GM23338 (cell line): ENCODE measurements around the gene ZNRF2. TPM values are rescaled to one million over a fixed set of nuclear protein-coding genes. Genes with fewer than 3 reads are reported as not detected.

Experiments
- ATAC-seq: fragments of 200-7000 bp; cut with Tn5 transposase; 3 replicates; pipeline ENCODE4 v1.9.1; 2020
- DNase-seq: peaks from one replicate; pipeline ENCODE4 v3.0.0-alpha.2; 2015; ENCODE audit warnings: low spot score
- H2AFZ ChIP-seq: fragments of 200-600 bp; sonication (generic); 2 replicates; pipeline ENCODE4 v1.8.0; 2016; ENCODE audit warnings: antibody characterized with exemption, mild to moderate bottlenecking, moderate library complexity
- H3F3A ChIP-seq: fragments of 200-600 bp; sonication (generic); replicated peaks from 2 replicates; pipeline ENCODE4 v1.8.0; 2017; ENCODE audit warnings: antibody characterized with exemption, mixed run types, low read depth
- H3K27ac ChIP-seq: fragments of 200-600 bp; sonication (generic); 2 replicates; pipeline ENCODE4 v1.6.1; 2016; ENCODE audit warnings: low read depth
- H3K27me3 ChIP-seq: fragments of 200-600 bp; sonication (generic); 2 replicates; pipeline ENCODE4 v1.8.0; 2016; ENCODE audit warnings: mild to moderate bottlenecking, mixed run types, moderate library complexity; ENCODE audit not compliant: insufficient read depth
- H3K36me3 ChIP-seq: fragments of 200-600 bp; sonication (generic); 2 replicates; pipeline ENCODE4 v1.8.0; 2016; ENCODE audit warnings: mild to moderate bottlenecking; ENCODE audit not compliant: insufficient read depth
- H3K4me1 ChIP-seq: fragments of 200-600 bp; sonication (generic); 2 replicates; pipeline ENCODE4 v1.8.0; 2016; ENCODE audit warnings: mild to moderate bottlenecking, moderate library complexity; ENCODE audit not compliant: insufficient read depth
- H3K4me2 ChIP-seq: fragments of 200-600 bp; sonication (generic); 2 replicates; pipeline ENCODE4 v1.7.1; 2017; ENCODE audit warnings: mixed run types
- H3K4me3 ChIP-seq: fragments of 200-600 bp; sonication (generic); 2 replicates; pipeline ENCODE4 v1.6.1; 2016; ENCODE audit warnings: mixed run types
- H3K79me2 ChIP-seq: fragments of 200-600 bp; sonication (generic); replicated peaks from 2 replicates; pipeline ENCODE4 v1.8.0; 2017; ENCODE audit warnings: mild to moderate bottlenecking; ENCODE audit not compliant: insufficient read depth
- H3K9me2 ChIP-seq: fragments of 200-600 bp; sonication (generic); 2 replicates; pipeline ENCODE4 v1.8.0; 2017; ENCODE audit not compliant: insufficient read depth
- H4K20me1 ChIP-seq: fragments of 200-600 bp; sonication (generic); replicated peaks from 2 replicates; pipeline ENCODE4 v1.8.0; 2017; ENCODE audit warnings: mild to moderate bottlenecking; ENCODE audit not compliant: insufficient read depth
- H3K27ac Mint-ChIP-seq: 2 replicates; pipeline ENCODE4 v1.8.0; 2020; ENCODE audit warnings: inconsistent platforms, mild to moderate bottlenecking, moderate library complexity, mixed read lengths
- H3K27me3 Mint-ChIP-seq: 3 replicates; pipeline ENCODE4 v1.8.0; 2022; ENCODE audit warnings: low read depth, mild to moderate bottlenecking, moderate library complexity, mixed read lengths, inconsistent platforms; ENCODE audit not compliant: insufficient read depth, poor library complexity
- H3K36me3 Mint-ChIP-seq: 3 replicates; pipeline ENCODE4 v1.8.0; 2021; ENCODE audit warnings: low read depth, mild to moderate bottlenecking, inconsistent platforms, moderate library complexity, mixed read lengths
- H3K4me1 Mint-ChIP-seq: 3 replicates; pipeline ENCODE4 v1.8.0; 2020; ENCODE audit warnings: mild to moderate bottlenecking, inconsistent platforms, mixed read lengths
- H3K4me3 Mint-ChIP-seq: 3 replicates; pipeline ENCODE4 v1.8.0; 2021; ENCODE audit warnings: moderate library complexity, mild to moderate bottlenecking, inconsistent platforms, mixed read lengths
- H3K9me3 Mint-ChIP-seq: 3 replicates; pipeline ENCODE4 v1.8.0; 2020; ENCODE audit warnings: moderate library complexity, mild to moderate bottlenecking, inconsistent platforms, mixed read lengths
- CREB1 ChIP-seq: fragments of 250-450 bp; sonication (Bioruptor Pico); IDR thresholded peaks from 2 replicates; pipeline ENCODE4 v1.5.0; 2020; ENCODE audit warnings: low read depth, mild to moderate bottlenecking, moderate library complexity
- CTCF ChIP-seq, 2 experiments: fragments of 200-600 bp in 1 of 2; sonication (generic) in 1 of 2; conservative IDR thresholded peaks; 2 replicates each; pipeline versions ENCODE4 v1.5.1 to v1.6.1; 2016 to 2017; ENCODE audit warnings: antibody characterized with exemption in 2 of 2, low read depth in 2 of 2, mild to moderate bottlenecking in 2 of 2, moderate library complexity in 1 of 2
- ETS1 ChIP-seq: IDR thresholded peaks from 2 replicates; pipeline ENCODE4 v1.6.1; 2016; ENCODE audit warnings: antibody characterized with exemption
- EZH2 ChIP-seq: fragments of 200-600 bp; sonication (generic); IDR thresholded peaks from one replicate; pipeline ENCODE4 v1.8.0; 2017; ENCODE audit warnings: antibody characterized with exemption, mild to moderate bottlenecking, low read depth; ENCODE audit not compliant: unreplicated experiment
- EZH2phosphoT487 ChIP-seq: fragments of 200-600 bp; sonication (generic); IDR thresholded peaks from one replicate; pipeline ENCODE4 v1.8.1; 2018; ENCODE audit warnings: antibody characterized with exemption; ENCODE audit not compliant: unreplicated experiment
- JUNB ChIP-seq: IDR thresholded peaks from one replicate; pipeline ENCODE4 v1.6.1; 2016; ENCODE audit warnings: antibody characterized with exemption; ENCODE audit not compliant: unreplicated experiment
- NANOG ChIP-seq: IDR thresholded peaks from 2 replicates; pipeline ENCODE4 v1.6.1; 2016; ENCODE audit warnings: antibody characterized with exemption, borderline replicate concordance
- POLR2AphosphoS5 ChIP-seq: IDR thresholded peaks from 2 replicates; pipeline ENCODE4 v1.6.1; 2016; ENCODE audit warnings: antibody characterized with exemption, low read depth
- REST ChIP-seq: IDR thresholded peaks from one replicate; pipeline ENCODE4 v1.6.1; 2018; ENCODE audit warnings: antibody characterized with exemption; ENCODE audit not compliant: unreplicated experiment
- STAT1 ChIP-seq: IDR thresholded peaks from one replicate; pipeline ENCODE4 v1.6.1; 2016; ENCODE audit warnings: antibody characterized with exemption; ENCODE audit not compliant: unreplicated experiment
- ZNF114 ChIP-seq: fragments of 250-450 bp; sonication (Bioruptor Pico); IDR thresholded peaks from 2 replicates; pipeline ENCODE4 v1.5.0; 2020; ENCODE audit warnings: mild to moderate bottlenecking, moderate library complexity
- ZNF331 ChIP-seq: fragments of 250-450 bp; sonication (Bioruptor Pico); IDR thresholded peaks from 2 replicates; pipeline ENCODE4 v1.5.0; 2020; ENCODE audit warnings: low read depth, mild to moderate bottlenecking, moderate library complexity
- ZNF462 ChIP-seq: fragments of 250-450 bp; sonication (Bioruptor Pico); IDR thresholded peaks from 2 replicates; pipeline ENCODE4 v1.5.0; 2020; ENCODE audit warnings: mild to moderate bottlenecking, moderate library complexity
- polyA plus RNA-seq: library from polyadenylated mRNA; unstranded; fragments of >200 nt; fragmentation: Nextera tagmentation; extraction: Ambion mirVana; gene quantifications from 2 replicates; pipeline ENCODE4 v1.2.1, GENCODE V29; 2016
- total RNA-seq: library from RNA; depleted of rRNA; stranded (reverse); fragments of >200 nt; shearing (Covaris generic); gene quantifications from 2 replicates; pipeline ENCODE4 v1.2.3, GENCODE V29; 2014

The ZNRF2 gene
- total and polyA plus RNA-seq, 2 experiments from 2014 or later = 6.0 to 34.7 TPM

- Histone ChIP-seq H3K27me3 (no peaks in the 10 kb centered on the region), H3K4me2 (no peak overlapping the region), H3K9me2 (no peaks in the 10 kb centered on the region), H3F3A (no peaks in the 10 kb centered on the region), H3K27ac (no peak overlapping the region), H4K20me1 (no peaks in the 10 kb centered on the region), H3K4me1 (peaks cover 60% of the 10 kb centered on the region), H2AFZ (no peak overlapping the region), H3K4me3 (no peak overlapping the region), H3K36me3 (no peaks in the 10 kb centered on the region), H3K79me2 (peaks cover 73% of the 10 kb centered on the region)
- no peaks in the 10 kb centered on the region for H3K27me3 Mint-ChIP-seq
- no peaks in the 10 kb centered on the region; the same call in 2 of the 3 replicates for H3K36me3 Mint-ChIP-seq
- ATAC-seq (no peak), DNase-seq (no peak)
- peaks cover 80% of the 10 kb centered on the region for H3K4me1 Mint-ChIP-seq
- no peak overlapping the region for H3K27ac Mint-ChIP-seq
- TF ChIP-seq POLR2AphosphoS5 (no peak), CREB1 (CRISPR knock-in tag) (no peak), NANOG (no peak), EZH2 (no peak), ZNF331 (CRISPR knock-in tag) (no peak), REST (no peak), EZH2phosphoT487 (no peak), ZNF462 (CRISPR knock-in tag) (no peak), JUNB (no peak), ETS1 (no peak), CTCF (conservative IDR thresholded peaks at IDR 0.05; ENCODE audit: low read depth in 2 of 2) (no peak), ZNF114 (CRISPR knock-in tag) (no peak), STAT1 (no peak)
- no peak overlapping the region for H3K4me3 Mint-ChIP-seq
- H3K9me3 Mint-ChIP-seq = no peaks in the 10 kb centered on the region
Observed at GRCh38 chr7:30351724-30352123, 67.3 kb downstream of the ZNRF2 start.
